Measurements from ENCODE around the gene FAN1. TPM values are rescaled to one million over a fixed set of nuclear protein-coding genes. Genes with fewer than 3 reads are reported as not detected.

The FAN1 gene
- total and polyA plus RNA-seq, 2 donors (not counting 3 experiments of a cell fraction or from before 2014, with no cell fraction given): 4.3 to 11.7 TPM

DNA sequence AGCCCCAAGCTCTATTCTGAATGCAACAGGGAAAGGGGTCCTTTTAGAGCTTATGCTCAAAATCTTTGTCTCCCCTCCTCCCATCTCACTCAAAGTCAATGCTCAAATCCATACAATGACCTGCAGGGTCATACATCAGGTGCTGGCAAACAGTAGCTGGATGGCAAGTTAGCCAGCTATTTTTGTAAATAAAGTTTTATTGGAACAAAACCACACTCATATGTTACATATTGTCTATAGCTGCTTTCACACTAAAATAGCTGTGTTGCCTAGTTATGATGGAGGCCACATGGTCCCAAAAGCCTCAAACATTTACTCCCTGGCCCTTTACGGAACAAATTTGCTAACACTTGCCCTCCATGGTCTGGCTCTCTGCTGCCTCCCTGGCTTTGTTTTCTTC is 1.8 kb upstream of the FAN1 start:
- Histone ChIP-seq H4K20me1 (replicated peaks; ENCODE audit: control insufficient read depth, extremely low read depth, insufficient read depth, low read length) (no peaks in the 10 kb centered on the region), H2AFZ (ENCODE audit: low read depth, low read length) (no peak overlapping the region), H3K9me3 (replicated peaks; ENCODE audit: control insufficient read depth, insufficient read depth, low read length) (no peaks in the 10 kb centered on the region), H3K4me3 (replicated peaks in 1 of 3; ENCODE audit: insufficient read depth in 1 of 3, low read depth in 1 of 3, low read length in 3 of 3) (no peak overlapping the region), H3K9me1 (replicated peaks; ENCODE audit: control insufficient read depth, extremely low read depth, insufficient read depth, low read length) (no peaks in the 10 kb centered on the region), H3K9ac (replicated peaks; ENCODE audit: extremely low read depth, insufficient read depth, low read length) (no peak overlapping the region), H3K4me2 (ENCODE audit: insufficient read depth, low read length) (no peak overlapping the region), H3K4me1 (ENCODE audit: control insufficient read depth, extremely low read depth, insufficient read depth, low read length) (peaks cover 7% of the 10 kb centered on the region), H3K27me3 (ENCODE audit: control insufficient read depth in 2 of 2, insufficient read depth in 2 of 2, low read length in 2 of 2) (peaks cover 0 to 2% of the 10 kb centered on the region in 2 experiments), H3K79me2 (ENCODE audit: control insufficient read depth, insufficient read depth, low read length) (no peaks in the 10 kb centered on the region), H3K36me3 (ENCODE audit: control insufficient read depth in 2 of 2, extremely low read depth in 1 of 2, insufficient read depth in 2 of 2, low read length in 2 of 2) (no peaks in the 10 kb centered on the region), H3K27ac (ENCODE audit: insufficient read depth, low read depth, low read length) (no peak overlapping the region)
- ChIA-PET CTCF (interaction anchor here (2.0 kb wide), 1 partner anchor 43 kb away, joined by 10 read pairs; no protein-coding TSS in a partner anchor), POLR2A (no interaction called here)
- no peak for FAIRE-seq
- no TSS peak for BruUV-seq (replicated peaks)
- DNase-seq (ENCODE audit: low read depth, low spot score): no peak
- dilution Hi-C loops (cut with MboI; ENCODE audit: extremely low pct_ligation_motif_present, low sequenced_read_pairs): no loop called here
- TF ChIP-seq, protein P1, sequence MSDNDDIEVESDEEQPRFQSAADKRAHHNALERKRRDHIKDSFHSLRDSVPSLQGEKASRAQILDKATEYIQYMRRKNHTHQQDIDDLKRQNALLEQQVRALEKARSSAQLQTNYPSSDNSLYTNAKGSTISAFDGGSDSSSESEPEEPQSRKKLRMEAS (IDR thresholded peaks at IDR 0.05; ENCODE audit: insufficient read depth, insufficient read length): no peak
- TF ChIP-seq POLR2A (IDR thresholded peaks at IDR 0.05; ENCODE audit: low read depth, low read length): no peak
- no peak for TF ChIP-seq GATA2 (IDR thresholded peaks at IDR 0.05; ENCODE audit: insufficient read depth, insufficient read length, low read depth, low read length)
- TF ChIP-seq POLR2AphosphoS5 (IDR thresholded peaks at IDR 0.05; ENCODE audit: insufficient read depth, low read depth, low read length): no peak
- intact Hi-C loops (cut with micrococcal nuclease): no loop called here

DNA sequence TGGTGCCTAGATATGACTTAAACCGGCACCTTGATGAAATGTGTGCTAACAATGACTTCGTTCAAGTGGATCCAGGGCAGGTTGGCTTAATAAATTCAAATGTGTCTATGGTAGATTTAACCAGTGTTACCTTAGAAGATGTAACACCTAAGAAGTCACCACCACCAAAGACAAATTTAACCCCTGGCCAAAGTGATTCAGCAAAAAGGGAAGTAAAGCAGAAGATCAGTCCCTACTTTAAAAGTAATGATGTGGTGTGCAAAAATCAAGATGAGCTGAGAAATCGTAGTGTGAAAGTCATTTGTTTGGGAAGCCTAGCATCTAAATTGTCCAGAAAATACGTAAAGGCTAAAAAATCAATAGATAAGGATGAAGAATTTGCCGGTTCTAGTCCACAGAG is 1.1 kb downstream of the FAN1 start:
- Histone ChIP-seq H2AFZ (ENCODE audit: low read depth, low read length) (no peak overlapping the region), H3K9me1 (replicated peaks; ENCODE audit: control insufficient read depth, extremely low read depth, insufficient read depth, low read length) (no peaks in the 10 kb centered on the region), H3K79me2 (ENCODE audit: control insufficient read depth, insufficient read depth, low read length) (no peaks in the 10 kb centered on the region), H3K4me1 (ENCODE audit: control insufficient read depth, extremely low read depth, insufficient read depth, low read length) (peaks cover 7% of the 10 kb centered on the region), H3K27ac (ENCODE audit: insufficient read depth, low read depth, low read length) (no peak overlapping the region), H4K20me1 (replicated peaks; ENCODE audit: control insufficient read depth, extremely low read depth, insufficient read depth, low read length) (no peaks in the 10 kb centered on the region), H3K4me2 (ENCODE audit: insufficient read depth, low read length) (peak overlapping the region; percentile 89), H3K36me3 (ENCODE audit: control insufficient read depth in 2 of 2, extremely low read depth in 1 of 2, insufficient read depth in 2 of 2, low read length in 2 of 2) (peaks cover 0 to 4% of the 10 kb centered on the region in 2 experiments), H3K9ac (replicated peaks; ENCODE audit: extremely low read depth, insufficient read depth, low read length) (peak overlapping the region; percentile 61), H3K27me3 (ENCODE audit: control insufficient read depth in 2 of 2, insufficient read depth in 2 of 2, low read length in 2 of 2) (peaks cover 0 to 2% of the 10 kb centered on the region in 2 experiments), H3K9me3 (replicated peaks; ENCODE audit: control insufficient read depth, insufficient read depth, low read length) (no peaks in the 10 kb centered on the region), H3K4me3 (replicated peaks in 1 of 3; ENCODE audit: insufficient read depth in 1 of 3, low read depth in 1 of 3, low read length in 3 of 3) (peak overlapping the region in 1 of 3 experiments; percentile 80)
- ChIA-PET POLR2A (no interaction called here), CTCF (interaction anchor here (0.5 to 4.1 kb wide), 2 partner anchors 14 to 224 kb away, joined by 5 to 37 read pairs; no protein-coding TSS in a partner anchor)
- dilution Hi-C loops (cut with MboI; ENCODE audit: extremely low pct_ligation_motif_present, low sequenced_read_pairs) (no loop called here), intact Hi-C loops (cut with micrococcal nuclease) (no loop called here)
- FAIRE-seq (peak; percentile 66), DNase-seq (ENCODE audit: low read depth, low spot score) (no peak)
- TF ChIP-seq GATA2 (IDR thresholded peaks at IDR 0.05; ENCODE audit: insufficient read depth, insufficient read length, low read depth, low read length) (no peak), POLR2A (IDR thresholded peaks at IDR 0.05; ENCODE audit: low read depth, low read length) (no peak), EZH2 (IDR thresholded peaks at IDR 0.05; ENCODE audit: borderline replicate concordance, low read depth, low read length, severe bottlenecking) (no peak), JUN (IDR thresholded peaks at IDR 0.05; ENCODE audit: borderline replicate concordance, insufficient read depth, insufficient read length, low read depth) (no peak), MYC (IDR thresholded peaks at IDR 0.05; ENCODE audit: low read depth, low read length) (no peak), POLR2AphosphoS5 (IDR thresholded peaks at IDR 0.05; ENCODE audit: insufficient read depth, low read depth, low read length) (no peak), FOS (IDR thresholded peaks at IDR 0.05; ENCODE audit: borderline replicate concordance, insufficient read depth, low read length) (no peak)
- TF ChIP-seq, protein P2, sequence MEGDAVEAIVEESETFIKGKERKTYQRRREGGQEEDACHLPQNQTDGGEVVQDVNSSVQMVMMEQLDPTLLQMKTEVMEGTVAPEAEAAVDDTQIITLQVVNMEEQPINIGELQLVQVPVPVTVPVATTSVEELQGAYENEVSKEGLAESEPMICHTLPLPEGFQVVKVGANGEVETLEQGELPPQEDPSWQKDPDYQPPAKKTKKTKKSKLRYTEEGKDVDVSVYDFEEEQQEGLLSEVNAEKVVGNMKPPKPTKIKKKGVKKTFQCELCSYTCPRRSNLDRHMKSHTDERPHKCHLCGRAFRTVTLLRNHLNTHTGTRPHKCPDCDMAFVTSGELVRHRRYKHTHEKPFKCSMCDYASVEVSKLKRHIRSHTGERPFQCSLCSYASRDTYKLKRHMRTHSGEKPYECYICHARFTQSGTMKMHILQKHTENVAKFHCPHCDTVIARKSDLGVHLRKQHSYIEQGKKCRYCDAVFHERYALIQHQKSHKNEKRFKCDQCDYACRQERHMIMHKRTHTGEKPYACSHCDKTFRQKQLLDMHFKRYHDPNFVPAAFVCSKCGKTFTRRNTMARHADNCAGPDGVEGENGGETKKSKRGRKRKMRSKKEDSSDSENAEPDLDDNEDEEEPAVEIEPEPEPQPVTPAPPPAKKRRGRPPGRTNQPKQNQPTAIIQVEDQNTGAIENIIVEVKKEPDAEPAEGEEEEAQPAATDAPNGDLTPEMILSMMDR (IDR thresholded peaks at IDR 0.05; ENCODE audit: extremely low read depth in 1 of 2, insufficient read depth in 1 of 2, low read depth in 1 of 2, low read length in 2 of 2): no peak
- TF ChIP-seq, protein P1 (IDR thresholded peaks at IDR 0.05; ENCODE audit: insufficient read depth, insufficient read length): no peak
- BruUV-seq (replicated peaks): no TSS peak
